Keratinocyte (primary cell): Measurements from ENCODE around the gene CAST.

ENCODE experiments used
- EZH2 ChIP-seq: IDR thresholded peaks from one replicate; pipeline ENCODE4 v1.6.1; 2012; ENCODE audit warnings: inconsistent platforms, mild to moderate bottlenecking, low read length, moderate library complexity
- TF ChIP-seq, protein P1 (sequence below), 3 experiments: IDR thresholded peaks in 1 of 3; conservative IDR thresholded peaks in 1 of 3; optimal IDR thresholded peaks in 1 of 3; 2 replicates in 2 of 3; 3 replicates in 1 of 3; pipeline versions ENCODE3 to v1.5.1; 2011; ENCODE audit warnings: low read length in 3 of 3, mild to moderate bottlenecking in 3 of 3, moderate library complexity in 2 of 3, control low read depth in 1 of 3, inconsistent platforms in 1 of 3; ENCODE audit not compliant: insufficient read depth in 2 of 3; ENCODE audit errors: extremely low read depth in 1 of 3

GRCh38 chr5:96714951-96715451 is 52.8 kb downstream of the CAST start:
- TF ChIP-seq, protein P1, sequence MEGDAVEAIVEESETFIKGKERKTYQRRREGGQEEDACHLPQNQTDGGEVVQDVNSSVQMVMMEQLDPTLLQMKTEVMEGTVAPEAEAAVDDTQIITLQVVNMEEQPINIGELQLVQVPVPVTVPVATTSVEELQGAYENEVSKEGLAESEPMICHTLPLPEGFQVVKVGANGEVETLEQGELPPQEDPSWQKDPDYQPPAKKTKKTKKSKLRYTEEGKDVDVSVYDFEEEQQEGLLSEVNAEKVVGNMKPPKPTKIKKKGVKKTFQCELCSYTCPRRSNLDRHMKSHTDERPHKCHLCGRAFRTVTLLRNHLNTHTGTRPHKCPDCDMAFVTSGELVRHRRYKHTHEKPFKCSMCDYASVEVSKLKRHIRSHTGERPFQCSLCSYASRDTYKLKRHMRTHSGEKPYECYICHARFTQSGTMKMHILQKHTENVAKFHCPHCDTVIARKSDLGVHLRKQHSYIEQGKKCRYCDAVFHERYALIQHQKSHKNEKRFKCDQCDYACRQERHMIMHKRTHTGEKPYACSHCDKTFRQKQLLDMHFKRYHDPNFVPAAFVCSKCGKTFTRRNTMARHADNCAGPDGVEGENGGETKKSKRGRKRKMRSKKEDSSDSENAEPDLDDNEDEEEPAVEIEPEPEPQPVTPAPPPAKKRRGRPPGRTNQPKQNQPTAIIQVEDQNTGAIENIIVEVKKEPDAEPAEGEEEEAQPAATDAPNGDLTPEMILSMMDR (optimal IDR thresholded peaks at IDR 0.05 in 1 of 3, IDR thresholded peaks at IDR 0.05 in 1 of 3, conservative IDR thresholded peaks at IDR 0.05 in 1 of 3; ENCODE audit: extremely low read depth in 1 of 3, insufficient read depth in 2 of 3, low read length in 3 of 3), result no peak
- no peak for TF ChIP-seq EZH2
